Caco-2 (cell line): ENCODE results near the gene SYT7. TPM values are rescaled to one million over a fixed set of nuclear protein-coding genes. Genes with fewer than 3 reads are reported as not detected.

Source experiments
- BruUV-seq: library from RNA; stranded (reverse); fragments of 400-500 nt; replicated peaks from 2 replicates; lab custom pipeline; 2021; lab: Mats Ljungman, UMichigan
- CTCF ChIA-PET: fragments of 300-600 bp; sonication (Branson Sonifier 250); formaldehyde crosslinking; loops from one replicate; lab custom pipeline; 2022; ENCODE audit warnings: antibody characterized with exemption; lab: Charles Lee
- POLR2A ChIA-PET: fragments of 300-600 bp; sonication (Branson Sonifier 250); formaldehyde crosslinking; loops from one replicate; lab custom pipeline; 2022; ENCODE audit warnings: antibody characterized with exemption; lab: Charles Lee
- DNase-seq, 2 experiments: peaks; one replicate each; pipeline versions ENCODE4 v3.0.0 to v3.0.0-alpha.2; 2020 to 2022
- H3K27me3 ChIP-seq: replicated peaks from 2 replicates; pipeline ENCODE4 v1.6.0; 2011; ENCODE audit warnings: low read length; ENCODE audit not compliant: control insufficient read depth, insufficient read depth
- H3K36me3 ChIP-seq: 2 replicates; pipeline ENCODE4 v1.5.1; 2011; ENCODE audit warnings: low read length; ENCODE audit not compliant: control insufficient read depth, insufficient read depth
- H3K4me1 ChIP-seq: fragments of 250-450 bp; sonication (Bioruptor Pico); 2 replicates; pipeline ENCODE4 v1.5.1; 2020; ENCODE audit warnings: mild to moderate bottlenecking
- H3K4me3 ChIP-seq: 2 replicates; pipeline ENCODE4 v1.5.1; 2011; ENCODE audit warnings: low read depth, mild to moderate bottlenecking, control low read depth, low read length
- H3K9me3 ChIP-seq: fragments of 250-450 bp; sonication (Bioruptor Pico); 2 replicates; pipeline ENCODE4 v1.5.1; 2020; ENCODE audit warnings: mild to moderate bottlenecking, moderate library complexity
- H3K27ac Mint-ChIP-seq: one replicate; pipeline ENCODE4 v1.8.0; 2022; ENCODE audit warnings: mixed read lengths; ENCODE audit not compliant: unreplicated experiment
- H3K27me3 Mint-ChIP-seq: one replicate; pipeline ENCODE4 v1.8.0; 2022; ENCODE audit warnings: mixed read lengths; ENCODE audit not compliant: insufficient read depth, unreplicated experiment
- H3K36me3 Mint-ChIP-seq: one replicate; pipeline ENCODE4 v1.8.0; 2022; ENCODE audit warnings: mild to moderate bottlenecking, mixed read lengths; ENCODE audit not compliant: insufficient read depth, unreplicated experiment
- H3K4me1 Mint-ChIP-seq: one replicate; pipeline ENCODE4 v1.8.0; 2022; ENCODE audit warnings: low read depth, mixed read lengths; ENCODE audit not compliant: unreplicated experiment
- H3K4me3 Mint-ChIP-seq: one replicate; pipeline ENCODE4 v1.8.0; 2022; ENCODE audit warnings: mild to moderate bottlenecking, moderate library complexity, mixed read lengths; ENCODE audit not compliant: unreplicated experiment
- H3K9me3 Mint-ChIP-seq: one replicate; pipeline ENCODE4 v1.8.0; 2022; ENCODE audit warnings: mixed read lengths; ENCODE audit not compliant: unreplicated experiment
- CTCF ChIP-seq, 2 experiments: fragments of 200-600 bp in 1 of 2; IDR thresholded peaks; 1 replicate in 1 of 2; 2 replicates in 1 of 2; pipeline versions ENCODE4 v1.5.1 to v1.8.0; 2011 to 2022; ENCODE audit warnings: antibody characterized with exemption in 1 of 2, control low read depth in 1 of 2, inconsistent platforms in 1 of 2, low read depth in 1 of 2, low read length in 1 of 2, mild to moderate bottlenecking in 1 of 2, moderate library complexity in 1 of 2; ENCODE audit not compliant: insufficient read depth in 1 of 2, severe bottlenecking in 1 of 2, unreplicated experiment in 1 of 2
- intact Hi-C: fragments of 100-400 bp; cut with micrococcal nuclease; formaldehyde crosslinking; loops from one replicate; pipeline ENCODE4 v1.10.0; 2022; ENCODE audit not compliant: unreplicated experiment
- total RNA-seq: library from RNA; stranded (reverse); gene quantifications from 2 replicates; pipeline ENCODE4 v1.2.3, GENCODE V29; 2022

SYT7 gene
- total RNA-seq, 1 experiment from 2014 or later: 33.5 TPM

GRCh38 chr11:61475433-61475832 is 105.4 kb downstream of the SYT7 start:
- H3K4me3 Mint-ChIP-seq: no peak overlapping the region
- BruUV-seq: no TSS peak
- DNase-seq: no peak
- Histone ChIP-seq H3K4me1 (peaks cover 12% of the 10 kb centered on the region), H3K4me3 (no peak overlapping the region), H3K27me3 (no peaks in the 10 kb centered on the region), H3K36me3 (no peaks in the 10 kb centered on the region; the same call in 1 of the 2 replicates), H3K9me3 (no peaks in the 10 kb centered on the region)
- H3K27me3 Mint-ChIP-seq: no peaks in the 10 kb centered on the region
- H3K36me3 Mint-ChIP-seq: peaks cover 7% of the 10 kb centered on the region
- no peak overlapping the region for H3K27ac Mint-ChIP-seq
- no peaks in the 10 kb centered on the region for H3K4me1 Mint-ChIP-seq
- TF ChIP-seq CTCF (IDR thresholded peaks at IDR 0.05; ENCODE audit: insufficient read depth in 1 of 2, low read depth in 1 of 2, low read length in 1 of 2, severe bottlenecking in 1 of 2, unreplicated experiment in 1 of 2): no peak
- intact Hi-C loops: no loop called here
- ChIA-PET CTCF (interaction anchor here (0.6 to 1.8 kb wide), 3 partner anchors 40 to 150 kb away, joined by 3 to 10 read pairs (median 3); no protein-coding TSS in a partner anchor), POLR2A (no interaction called here)
- no peaks in the 10 kb centered on the region for H3K9me3 Mint-ChIP-seq

GRCh38 chr11:61474013-61474643 is 106.7 kb downstream of the SYT7 start:
- TF ChIP-seq CTCF (IDR thresholded peaks at IDR 0.05; ENCODE audit: insufficient read depth in 1 of 2, low read depth in 1 of 2, low read length in 1 of 2, severe bottlenecking in 1 of 2, unreplicated experiment in 1 of 2): no peak
- ChIA-PET CTCF (interaction anchor here (1.0 to 1.8 kb wide), 3 partner anchors 39 to 43 kb away, joined by 3 to 10 read pairs (median 3); no protein-coding TSS in a partner anchor), POLR2A (no interaction called here)
- Mint-ChIP-seq H3K9me3 (no peaks in the 10 kb centered on the region), H3K36me3 (peaks cover 8% of the 10 kb centered on the region), H3K27ac (no peak overlapping the region), H3K4me3 (no peak overlapping the region), H3K27me3 (no peaks in the 10 kb centered on the region), H3K4me1 (no peaks in the 10 kb centered on the region)
- Histone ChIP-seq H3K4me1 (peaks cover 12% of the 10 kb centered on the region), H3K4me3 (no peak overlapping the region), H3K36me3 (no peaks in the 10 kb centered on the region; the same call in 1 of the 2 replicates), H3K9me3 (no peaks in the 10 kb centered on the region), H3K27me3 (no peaks in the 10 kb centered on the region)
- intact Hi-C loops: no loop called here
- DNase-seq: no peak
- BruUV-seq: no TSS peak

- Histone ChIP-seq H3K27me3 (no peaks in the 10 kb centered on the region), H3K36me3 (no peaks in the 10 kb centered on the region; the same call in 1 of the 2 replicates), H3K9me3 (no peaks in the 10 kb centered on the region), H3K4me1 (peaks cover 12% of the 10 kb centered on the region), H3K4me3 (no peak overlapping the region)
- no TSS peak for BruUV-seq
- CTCF ChIA-PET: interaction anchor here (1.0 kb wide), 2 partner anchors 15 to 44 kb away, joined by 3 to 8 read pairs; no protein-coding TSS in a partner anchor
- DNase-seq: no peak
- intact Hi-C loops: no loop called here
- Mint-ChIP-seq H3K27me3 (no peaks in the 10 kb centered on the region), H3K9me3 (no peaks in the 10 kb centered on the region), H3K4me3 (no peak overlapping the region), H3K4me1 (no peaks in the 10 kb centered on the region), H3K27ac (no peak overlapping the region), H3K36me3 (peaks cover 8% of the 10 kb centered on the region)
- no peak for TF ChIP-seq CTCF (IDR thresholded peaks at IDR 0.05; ENCODE audit: insufficient read depth in 1 of 2, low read depth in 1 of 2, low read length in 1 of 2, severe bottlenecking in 1 of 2, unreplicated experiment in 1 of 2)
- POLR2A ChIA-PET: interaction anchor here (0.7 kb wide), 1 partner anchor 118 kb away, joined by 5 read pairs; no protein-coding TSS in a partner anchor
These were observed 107.4 kb downstream of the SYT7 start for GRCh38 chr11:61473370-61474012.
